ENCODE data around the gene SLC22A17. TPM values are rescaled to one million over a fixed set of nuclear protein-coding genes. Genes with fewer than 3 reads are reported as not detected.
A peak's percentile ranks its signal among the peaks of the same experiment; 100 is the strongest.
"Not testable (repeated sequence)": the region's sequence is repeated elsewhere in the genome, so short reads cannot be mapped to it uniquely, and the experiment has no call there.

The SLC22A17 gene
- 16.8 and 52.5 TPM in 2 replicates for total RNA-seq (ENCODE audit: low replicate concordance)
- long read RNA-seq, partial matches to known transcripts, result 1 of 4 reads
- long read RNA-seq, other reads (novel, unspliced or antisense), result 3 of 4 reads

GRCh38 chr14:23352506-23353432, at the start of gene SLC22A17:
Gene SLC22A17 (minus strand): TSS chr14:23352887.
- peaks cover 17% of the 10 kb centered on the region for H3K36me3 Mint-ChIP-seq
- DNase-seq (ENCODE audit: extremely low spot score, unreplicated experiment), result no peak
- peaks cover 30% of the 10 kb centered on the region for H3K27me3 Mint-ChIP-seq
- peak; percentile 41 for TF ChIP-seq CTCF (conservative IDR thresholded peaks at IDR 0.05)
- H3K4me3 Mint-ChIP-seq, result peak within 1 kb of the TSS; percentile 87
- no peaks in the 10 kb centered on the region for H3K9me3 Mint-ChIP-seq
- H3K4me1 Mint-ChIP-seq (ENCODE audit: unreplicated experiment), result peaks cover 9% of the 10 kb centered on the region
- peak within 1 kb of the TSS; percentile 78 for H3K27ac Mint-ChIP-seq

- H3K27me3 Mint-ChIP-seq, result peaks cover 20% of the 10 kb centered on the region
- TF ChIP-seq CTCF (conservative IDR thresholded peaks at IDR 0.05), result no peak
- H3K4me3 Mint-ChIP-seq, result no peak overlapping the region
- no peak for DNase-seq (ENCODE audit: extremely low spot score, unreplicated experiment)
- no peak overlapping the region for H3K27ac Mint-ChIP-seq
- H3K36me3 Mint-ChIP-seq, result no peaks in the 10 kb centered on the region
- peaks cover 9% of the 10 kb centered on the region for H3K4me1 Mint-ChIP-seq (ENCODE audit: unreplicated experiment)
- H3K9me3 Mint-ChIP-seq, result no peaks in the 10 kb centered on the region
Observed at GRCh38 chr14:23401291-23401690, 48.6 kb upstream of the SLC22A17 start.

GRCh38 chr14:23400496-23401149, 47.9 kb upstream of the SLC22A17 start:
- H3K4me1 Mint-ChIP-seq (ENCODE audit: unreplicated experiment); H3K36me3 Mint-ChIP-seq; H3K9me3 Mint-ChIP-seq; DNase-seq (ENCODE audit: extremely low spot score, unreplicated experiment); H3K4me3 Mint-ChIP-seq; H3K27ac Mint-ChIP-seq: not testable (repeated sequence)
- H3K27me3 Mint-ChIP-seq, result peaks cover 15% of the 10 kb centered on the region

GRCh38 chr14:23399591-23399990, 46.9 kb upstream of the SLC22A17 start:
- Mint-ChIP-seq H3K4me1 (ENCODE audit: unreplicated experiment) (peaks cover 9% of the 10 kb centered on the region), H3K36me3 (no peaks in the 10 kb centered on the region), H3K9me3 (no peaks in the 10 kb centered on the region), H3K4me3 (no peak overlapping the region), H3K27me3 (peaks cover 11% of the 10 kb centered on the region), H3K27ac (peak overlapping the region; percentile 51)
- no peak for TF ChIP-seq CTCF (conservative IDR thresholded peaks at IDR 0.05)
- no peak for DNase-seq (ENCODE audit: extremely low spot score, unreplicated experiment)

- Mint-ChIP-seq H3K9me3 (no peaks in the 10 kb centered on the region), H3K36me3 (no peaks in the 10 kb centered on the region), H3K4me3 (no peak overlapping the region), H3K4me1 (ENCODE audit: unreplicated experiment) (peaks cover 9% of the 10 kb centered on the region), H3K27ac (no peak overlapping the region), H3K27me3 (peaks cover 11% of the 10 kb centered on the region)
- DNase-seq (ENCODE audit: extremely low spot score, unreplicated experiment), result no peak
- TF ChIP-seq CTCF (conservative IDR thresholded peaks at IDR 0.05), result no peak
Observed at GRCh38 chr14:23399136-23399535, 46.4 kb upstream of the SLC22A17 start.

- Mint-ChIP-seq H3K36me3 (no peaks in the 10 kb centered on the region), H3K9me3 (peaks cover 3% of the 10 kb centered on the region), H3K4me3 (no peak overlapping the region), H3K4me1 (ENCODE audit: unreplicated experiment) (peaks cover 9% of the 10 kb centered on the region), H3K27me3 (peaks cover 7% of the 10 kb centered on the region), H3K27ac (no peak overlapping the region)
- TF ChIP-seq CTCF (conservative IDR thresholded peaks at IDR 0.05), result no peak
- DNase-seq (ENCODE audit: extremely low spot score, unreplicated experiment), result no peak
Observed at GRCh38 chr14:23398348-23398747, 45.7 kb upstream of the SLC22A17 start.
